GM19043 (cell line): Measurements from ENCODE around the gene PPIL4.
A peak's percentile ranks its signal among the peaks of the same experiment; 100 is the strongest.

Experiments
- ATAC-seq: cut with Tn5 transposase; IDR thresholded peaks from one replicate; pipeline ENCODE4 v1.9.1; 2021; ENCODE audit warnings: low read depth; ENCODE audit not compliant: unreplicated experiment

The PPIL4 gene

GRCh38 chr6:149484733-149485700 is 60.8 kb downstream of the PPIL4 start, which contains the start of gene ZC3H12D:
TSS of gene ZC3H12D (minus strand) at chr6:149485014. CDS start at chr6:149474543, 10,471 bp downstream.
- ATAC-seq = peak; percentile 30

- no peak for ATAC-seq
These were observed 61.8 kb downstream of the PPIL4 start for GRCh38 chr6:149483849-149484655.

GRCh38 chr6:149483334-149483725 is 62.5 kb downstream of the PPIL4 start:
- no peak for ATAC-seq

GRCh38 chr6:149482545-149483333 is 63.1 kb downstream of the PPIL4 start:
- no peak for ATAC-seq

- no peak for ATAC-seq
These were observed 65.2 kb downstream of the PPIL4 start for GRCh38 chr6:149480502-149481280.

- no peak for ATAC-seq
These were observed 67.1 kb downstream of the PPIL4 start for GRCh38 chr6:149478631-149479314.

GRCh38 chr6:149477544-149477943 is 68.3 kb downstream of the PPIL4 start:
- no peak for ATAC-seq

- ATAC-seq = no peak
These were observed 68.9 kb downstream of the PPIL4 start for GRCh38 chr6:149476789-149477455.

- no peak for ATAC-seq
These were observed 71.5 kb downstream of the PPIL4 start for GRCh38 chr6:149474108-149474935.

GRCh38 chr6:149473080-149474052 is 72.5 kb downstream of the PPIL4 start:
- ATAC-seq = no peak

- no peak for ATAC-seq
These were observed 73.6 kb downstream of the PPIL4 start for GRCh38 chr6:149472241-149472640.

- no peak for ATAC-seq
These were observed 74.0 kb downstream of the PPIL4 start for GRCh38 chr6:149471801-149472200.

- ATAC-seq = no peak
These were observed 74.9 kb downstream of the PPIL4 start for GRCh38 chr6:149470948-149471347.

GRCh38 chr6:149468179-149468578 is 77.7 kb downstream of the PPIL4 start:
- no peak for ATAC-seq

- ATAC-seq = no peak
These were observed 78.6 kb downstream of the PPIL4 start for GRCh38 chr6:149467265-149467664.

- ATAC-seq = no peak
These were observed 81.4 kb downstream of the PPIL4 start for GRCh38 chr6:149464411-149464810.

- no peak for ATAC-seq
These were observed 82.1 kb downstream of the PPIL4 start for GRCh38 chr6:149463781-149464180.
